IMR-90 (cell line): ENCODE measurements around the gene DCHS1. TPM values are rescaled to one million over a fixed set of nuclear protein-coding genes. Genes with fewer than 3 reads are reported as not detected.

Experiments used
- ATAC-seq: fragments of 200-7000 bp; cut with Tn5 transposase; 2 replicates; pipeline ENCODE4 v1.9.1; 2020; ENCODE audit warnings: low read depth, mild to moderate bottlenecking, moderate library complexity
- BruUV-seq: library from RNA; stranded (reverse); fragments of 400-500 nt; replicated peaks from 2 replicates; lab custom pipeline; 2021; lab: Mats Ljungman, UMichigan
- CTCF ChIA-PET: fragments of 300-600 bp; formaldehyde crosslinking; extraction: SDS; loops from one replicate; lab custom pipeline; 2021; ENCODE audit warnings: antibody characterized with exemption; lab: Yijun Ruan, JAX
- POLR2A ChIA-PET: fragments of 300-600 bp; sonication (Branson Sonifier 250); formaldehyde crosslinking; loops from one replicate; lab custom pipeline; 2022; ENCODE audit warnings: antibody characterized with exemption; ENCODE audit not compliant: unreplicated experiment; lab: Charles Lee
- DNase-seq: peaks from one replicate; pipeline ENCODE4 v3.0.0; 2013
- H2AFZ ChIP-seq: replicated peaks from 2 replicates; pipeline ENCODE3; 2013; ENCODE audit warnings: low read length, mild to moderate bottlenecking; ENCODE audit not compliant: poor library complexity
- H2AK5ac ChIP-seq: 2 replicates; pipeline ENCODE4 v1.6.1; 2013; ENCODE audit warnings: low read depth, low read length, inconsistent platforms
- H2AK9ac ChIP-seq: replicated peaks from 2 replicates; pipeline ENCODE3; 2013; ENCODE audit warnings: mild to moderate bottlenecking, low read depth, low read length, moderate library complexity; ENCODE audit not compliant: poor library complexity
- H2BK120ac ChIP-seq: 2 replicates; pipeline ENCODE4 v1.6.1; 2013; ENCODE audit warnings: low read depth, low read length, inconsistent platforms
- H2BK15ac ChIP-seq: 3 replicates; pipeline ENCODE4 v1.6.1; 2013; ENCODE audit warnings: low read depth, low read length, inconsistent platforms
- H2BK20ac ChIP-seq: 2 replicates; pipeline ENCODE4 v1.6.1; 2013; ENCODE audit warnings: low read depth, mild to moderate bottlenecking, inconsistent platforms, low read length, moderate library complexity
- H2BK5ac ChIP-seq: 2 replicates; pipeline ENCODE4 v1.6.1; 2013; ENCODE audit warnings: mild to moderate bottlenecking, low read depth, low read length, inconsistent platforms; ENCODE audit not compliant: poor library complexity, severe bottlenecking
- H3K14ac ChIP-seq: replicated peaks from 2 replicates; pipeline ENCODE4 v1.6.1; 2013; ENCODE audit warnings: low read depth, low read length, inconsistent platforms
- H3K18ac ChIP-seq: 2 replicates; pipeline ENCODE4 v1.6.1; 2013; ENCODE audit warnings: low read depth, low read length, control low read depth
- H3K23ac ChIP-seq: 2 replicates; pipeline ENCODE4 v1.6.1; 2013; ENCODE audit warnings: low read depth, low read length, inconsistent platforms
- H3K27ac ChIP-seq: 2 replicates; pipeline ENCODE4 v1.5.1; 2013; ENCODE audit warnings: mild to moderate bottlenecking, control low read depth, low read length; ENCODE audit not compliant: insufficient read depth
- H3K27me3 ChIP-seq: 2 replicates; pipeline ENCODE4 v1.6.1; 2013; ENCODE audit warnings: low read length; ENCODE audit not compliant: control insufficient read depth, insufficient read depth
- H3K36me3 ChIP-seq: 2 replicates; pipeline ENCODE4 v1.6.1; 2013; ENCODE audit warnings: low read length, mixed read lengths; ENCODE audit not compliant: control insufficient read depth, insufficient read depth
- H3K4ac ChIP-seq: 2 replicates; pipeline ENCODE4 v1.6.1; 2013; ENCODE audit warnings: low read depth, low read length, inconsistent platforms
- H3K4me1 ChIP-seq: 2 replicates; pipeline ENCODE4 v1.6.1; 2013; ENCODE audit warnings: low read length, mixed read lengths; ENCODE audit not compliant: control insufficient read depth, insufficient read depth
- H3K4me2 ChIP-seq: 2 replicates; pipeline ENCODE4 v1.6.1; 2013; ENCODE audit warnings: low read depth, mild to moderate bottlenecking, control low read depth, low read length, moderate library complexity
- H3K4me3 ChIP-seq: 2 replicates; pipeline ENCODE4 v1.5.1; 2013; ENCODE audit warnings: low read depth, mild to moderate bottlenecking, control low read depth, low read length, moderate library complexity; ENCODE audit not compliant: insufficient read depth
- H3K56ac ChIP-seq: 2 replicates; pipeline ENCODE4 v1.6.1; 2013; ENCODE audit warnings: low read length, inconsistent platforms; ENCODE audit not compliant: insufficient read depth; ENCODE audit errors: extremely low read depth
- H3K79me1 ChIP-seq, 2 experiments: 2 replicates each; pipeline ENCODE4 v1.6.1; 2013; ENCODE audit warnings: low read length in 2 of 2, inconsistent platforms in 1 of 2, low read depth in 1 of 2
- H3K9ac ChIP-seq: 2 replicates; pipeline ENCODE4 v1.6.1; 2013; ENCODE audit warnings: low read depth, low read length, control low read depth
- H3K9me1 ChIP-seq: 2 replicates; pipeline ENCODE4 v1.6.1; 2013; ENCODE audit warnings: low read length, inconsistent platforms; ENCODE audit not compliant: insufficient read depth
- H3K9me3 ChIP-seq: 2 replicates; pipeline ENCODE4 v1.6.1; 2013; ENCODE audit warnings: low read length; ENCODE audit not compliant: control insufficient read depth, insufficient read depth
- H4K20me1 ChIP-seq: 2 replicates; pipeline ENCODE4 v1.6.1; 2013; ENCODE audit warnings: low read length, inconsistent platforms; ENCODE audit not compliant: insufficient read depth
- H4K5ac ChIP-seq: 2 replicates; pipeline ENCODE4 v1.6.1; 2013; ENCODE audit warnings: mild to moderate bottlenecking, low read depth, low read length, control low read depth
- H4K8ac ChIP-seq, 2 experiments: 2 replicates each; pipeline ENCODE4 v1.6.1; 2013; ENCODE audit warnings: low read depth in 2 of 2, low read length in 2 of 2, control low read depth in 1 of 2, inconsistent platforms in 1 of 2
- H4K91ac ChIP-seq: 2 replicates; pipeline ENCODE4 v1.6.1; 2013; ENCODE audit warnings: low read depth, low read length, inconsistent platforms; ENCODE audit not compliant: insufficient read depth
- BHLHE40 ChIP-seq: fragments of 150-350 bp; IDR thresholded peaks from 2 replicates; pipeline ENCODE4 v1.6.1; 2016; ENCODE audit warnings: mild to moderate bottlenecking, low read depth, low read length
- CEBPB ChIP-seq: IDR thresholded peaks from 2 replicates; pipeline ENCODE4 v1.6.1; 2012; ENCODE audit warnings: low read depth, low read length, improper control_type of control experiment
- CHD1 ChIP-seq: IDR thresholded peaks from 2 replicates; pipeline ENCODE4 v1.6.1; 2012; ENCODE audit warnings: low read depth, low read length, improper control_type of control experiment
- FOS ChIP-seq: fragments of 150-350 bp; IDR thresholded peaks from 2 replicates; pipeline ENCODE4 v1.6.1; 2016; ENCODE audit warnings: low read depth, low read length
- MAFK ChIP-seq: IDR thresholded peaks from 2 replicates; pipeline ENCODE4 v1.6.1; 2012; ENCODE audit warnings: low read depth, low read length, improper control_type of control experiment
- MAZ ChIP-seq: IDR thresholded peaks from 2 replicates; pipeline ENCODE4 v1.6.1; 2012; ENCODE audit warnings: low read depth, mild to moderate bottlenecking, low read length, improper control_type of control experiment, moderate library complexity, borderline replicate concordance
- MXI1 ChIP-seq: IDR thresholded peaks from 2 replicates; pipeline ENCODE4 v1.6.1; 2012; ENCODE audit warnings: low read depth, mild to moderate bottlenecking, low read length, moderate library complexity, borderline replicate concordance
- NFE2L2 ChIP-seq: fragments of 150-350 bp; IDR thresholded peaks from 2 replicates; pipeline ENCODE4 v1.6.1; 2016; ENCODE audit warnings: low read depth, mild to moderate bottlenecking, low read length
- POLR2A ChIP-seq: IDR thresholded peaks from 2 replicates; pipeline ENCODE4 v1.6.1; 2012; ENCODE audit warnings: mild to moderate bottlenecking, low read depth, low read length
- RAD21 ChIP-seq: IDR thresholded peaks from 2 replicates; pipeline ENCODE4 v1.6.1; 2012; ENCODE audit warnings: low read length, improper control_type of control experiment
- RCOR1 ChIP-seq: IDR thresholded peaks from 2 replicates; pipeline ENCODE4 v1.6.1; 2012; ENCODE audit warnings: mild to moderate bottlenecking, low read length, improper control_type of control experiment; ENCODE audit not compliant: insufficient replicate concordance
- RFX5 ChIP-seq: IDR thresholded peaks from 2 replicates; pipeline ENCODE4 v1.8.0; 2012; ENCODE audit warnings: low read depth, mild to moderate bottlenecking, low read length, moderate library complexity
- SMC3 ChIP-seq: fragments of 150-350 bp; IDR thresholded peaks from 2 replicates; pipeline ENCODE4 v1.6.1; 2016; ENCODE audit warnings: low read depth, mild to moderate bottlenecking, antibody characterized with exemption, low read length, moderate library complexity
- dilution Hi-C: fragments of 300-500 bp; cut with HindIII; formaldehyde crosslinking; loops from one replicate; pipeline ENCODE4 v1.14.3; 2018; ENCODE audit warnings: low sequenced_read_pairs; ENCODE audit not compliant: unreplicated experiment
- in situ Hi-C: fragments of 300-500 bp; cut with MboI; formaldehyde crosslinking; loops from 3 replicates; pipeline ENCODE4 v1.14.3; 2019; ENCODE audit warnings: low sequenced_read_pairs, inconsistent platforms, mixed read lengths
- intact Hi-C: fragments of 100-400 bp; cut with micrococcal nuclease; formaldehyde crosslinking; loops from 2 replicates; pipeline ENCODE4 v1.10.0; 2022
- polyA plus RNA-seq, 3 experiments: library from polyadenylated mRNA; depleted of rRNA; stranded (reverse); fragments of >200 nt; gene quantifications; 2 replicates each; pipeline ENCODE4 v1.2.3, GENCODE V29; 2012; ENCODE audit warnings: low replicate concordance in 1 of 3
- total RNA-seq: library from RNA; depleted of rRNA; stranded (reverse); fragments of >200 nt; gene quantifications from 2 replicates; pipeline ENCODE4 v1.2.3, GENCODE V29; 2012
- TF ChIP-seq, protein P1 (sequence below): fragments of 150-350 bp; IDR thresholded peaks from 2 replicates; pipeline ENCODE4 v1.6.1; 2017; ENCODE audit warnings: mild to moderate bottlenecking, antibody characterized with exemption, low read length, low read depth
- TF ChIP-seq, protein P2 (sequence below): fragments of 150-350 bp; IDR thresholded peaks from 2 replicates; pipeline ENCODE4 v1.6.1; 2016; ENCODE audit warnings: low read depth, mild to moderate bottlenecking, low read length, moderate library complexity, borderline replicate concordance
- TF ChIP-seq, protein P3 (sequence below): conservative IDR thresholded peaks from 2 replicates; pipeline ENCODE4 v1.5.1; 2012; ENCODE audit warnings: mild to moderate bottlenecking, low read depth, low read length, improper control_type of control experiment

DCHS1 gene
- total and polyA plus RNA-seq, 2 of the 4 experiments (the other 2 are of a cell fraction), result 1.4 to 3.3 TPM

DNA sequence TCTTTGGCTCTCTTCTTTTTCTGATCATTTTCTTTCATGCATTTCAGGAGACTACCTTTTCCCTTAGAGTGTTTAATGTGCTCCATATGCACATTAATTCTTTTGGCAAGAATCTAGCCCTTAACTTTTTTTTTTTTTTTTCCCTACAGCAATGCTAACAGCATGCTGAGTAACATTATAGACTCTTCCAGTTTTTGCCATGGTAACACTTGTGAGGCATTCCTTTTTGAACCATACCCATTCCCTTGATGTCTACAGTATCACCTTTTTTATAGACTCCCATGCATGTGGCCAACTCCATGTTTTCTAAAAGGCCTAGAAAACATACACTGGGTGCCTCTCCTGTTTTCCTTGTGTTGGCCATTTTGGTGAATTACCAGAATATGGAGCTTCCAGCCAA is 30.4 kb upstream of the DCHS1 start:
- dilution Hi-C loops, result no loop called here

More for the DNA sequence above, 30.4 kb upstream of the DCHS1 start:
- intact Hi-C loops, result no loop called here
- no peak overlapping the region for H3K4me3 ChIP-seq
- no peak overlapping the region for H2BK20ac ChIP-seq
- CTCF ChIA-PET, result no interaction called here
- no peak overlapping the region for H2AK9ac ChIP-seq
- no peak overlapping the region for H4K91ac ChIP-seq
- H2BK120ac ChIP-seq, result no peak overlapping the region
- H4K5ac ChIP-seq, result no peak overlapping the region
- no peak overlapping the region for H3K18ac ChIP-seq
- H3K27ac ChIP-seq, result no peak overlapping the region
- no peak overlapping the region for H2BK5ac ChIP-seq
- H2BK15ac ChIP-seq, result no peak overlapping the region
- no peak overlapping the region for H2AK5ac ChIP-seq
- no peak overlapping the region for H3K4ac ChIP-seq
- H3K4me1 ChIP-seq, result peaks cover 5% of the 10 kb centered on the region
- H3K56ac ChIP-seq, result no peak overlapping the region
- H3K27me3 ChIP-seq, result no peaks in the 10 kb centered on the region
- no peak overlapping the region for H3K14ac ChIP-seq
- H3K36me3 ChIP-seq, result peaks cover 5% of the 10 kb centered on the region
- H4K20me1 ChIP-seq, result peaks cover 4% of the 10 kb centered on the region; the same call in 1 of the 2 replicates
- BruUV-seq, result no TSS peak
- peaks cover 6% of the 10 kb centered on the region for H3K9me1 ChIP-seq
- no peak for TF ChIP-seq SMC3
- TF ChIP-seq RCOR1, result no peak
- no peak for TF ChIP-seq MXI1
- no peak for TF ChIP-seq FOS
- no peak for TF ChIP-seq NFE2L2
- no peak for TF ChIP-seq POLR2A
- TF ChIP-seq BHLHE40, result no peak
- no peak for TF ChIP-seq RFX5
- TF ChIP-seq, protein P1, sequence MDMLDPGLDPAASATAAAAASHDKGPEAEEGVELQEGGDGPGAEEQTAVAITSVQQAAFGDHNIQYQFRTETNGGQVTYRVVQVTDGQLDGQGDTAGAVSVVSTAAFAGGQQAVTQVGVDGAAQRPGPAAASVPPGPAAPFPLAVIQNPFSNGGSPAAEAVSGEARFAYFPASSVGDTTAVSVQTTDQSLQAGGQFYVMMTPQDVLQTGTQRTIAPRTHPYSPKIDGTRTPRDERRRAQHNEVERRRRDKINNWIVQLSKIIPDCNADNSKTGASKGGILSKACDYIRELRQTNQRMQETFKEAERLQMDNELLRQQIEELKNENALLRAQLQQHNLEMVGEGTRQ, result no peak
- no peak for TF ChIP-seq MAZ
- TF ChIP-seq MAFK, result no peak
- TF ChIP-seq, protein P2, sequence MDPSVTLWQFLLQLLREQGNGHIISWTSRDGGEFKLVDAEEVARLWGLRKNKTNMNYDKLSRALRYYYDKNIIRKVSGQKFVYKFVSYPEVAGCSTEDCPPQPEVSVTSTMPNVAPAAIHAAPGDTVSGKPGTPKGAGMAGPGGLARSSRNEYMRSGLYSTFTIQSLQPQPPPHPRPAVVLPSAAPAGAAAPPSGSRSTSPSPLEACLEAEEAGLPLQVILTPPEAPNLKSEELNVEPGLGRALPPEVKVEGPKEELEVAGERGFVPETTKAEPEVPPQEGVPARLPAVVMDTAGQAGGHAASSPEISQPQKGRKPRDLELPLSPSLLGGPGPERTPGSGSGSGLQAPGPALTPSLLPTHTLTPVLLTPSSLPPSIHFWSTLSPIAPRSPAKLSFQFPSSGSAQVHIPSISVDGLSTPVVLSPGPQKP, result no peak
- TF ChIP-seq RAD21, result no peak
- TF ChIP-seq, protein P3, sequence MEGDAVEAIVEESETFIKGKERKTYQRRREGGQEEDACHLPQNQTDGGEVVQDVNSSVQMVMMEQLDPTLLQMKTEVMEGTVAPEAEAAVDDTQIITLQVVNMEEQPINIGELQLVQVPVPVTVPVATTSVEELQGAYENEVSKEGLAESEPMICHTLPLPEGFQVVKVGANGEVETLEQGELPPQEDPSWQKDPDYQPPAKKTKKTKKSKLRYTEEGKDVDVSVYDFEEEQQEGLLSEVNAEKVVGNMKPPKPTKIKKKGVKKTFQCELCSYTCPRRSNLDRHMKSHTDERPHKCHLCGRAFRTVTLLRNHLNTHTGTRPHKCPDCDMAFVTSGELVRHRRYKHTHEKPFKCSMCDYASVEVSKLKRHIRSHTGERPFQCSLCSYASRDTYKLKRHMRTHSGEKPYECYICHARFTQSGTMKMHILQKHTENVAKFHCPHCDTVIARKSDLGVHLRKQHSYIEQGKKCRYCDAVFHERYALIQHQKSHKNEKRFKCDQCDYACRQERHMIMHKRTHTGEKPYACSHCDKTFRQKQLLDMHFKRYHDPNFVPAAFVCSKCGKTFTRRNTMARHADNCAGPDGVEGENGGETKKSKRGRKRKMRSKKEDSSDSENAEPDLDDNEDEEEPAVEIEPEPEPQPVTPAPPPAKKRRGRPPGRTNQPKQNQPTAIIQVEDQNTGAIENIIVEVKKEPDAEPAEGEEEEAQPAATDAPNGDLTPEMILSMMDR, result no peak
- no peak for TF ChIP-seq CEBPB
- no peak for TF ChIP-seq CHD1
- no peak overlapping the region for H3K4me2 ChIP-seq
- in situ Hi-C loops, result loop anchor here (10.0 kb wide), 1 partner anchor 301 kb away; no protein-coding TSS in a partner anchor
- peaks cover 2% of the 10 kb centered on the region; the same call in 1 of the 2 replicates for H3K9me3 ChIP-seq
- H4K8ac ChIP-seq, result no peak overlapping the region
- POLR2A ChIA-PET, result no interaction called here
- no peak overlapping the region for H3K9ac ChIP-seq
- H3K23ac ChIP-seq, result no peak overlapping the region
- DNase-seq, result no peak
- H2AFZ ChIP-seq, result no peak overlapping the region
- peaks cover 5 to 20% of the 10 kb centered on the region in 2 experiments for H3K79me1 ChIP-seq
- ATAC-seq, result no peak
